ENCODE data around the gene PTAFR.

The PTAFR gene

DNA sequence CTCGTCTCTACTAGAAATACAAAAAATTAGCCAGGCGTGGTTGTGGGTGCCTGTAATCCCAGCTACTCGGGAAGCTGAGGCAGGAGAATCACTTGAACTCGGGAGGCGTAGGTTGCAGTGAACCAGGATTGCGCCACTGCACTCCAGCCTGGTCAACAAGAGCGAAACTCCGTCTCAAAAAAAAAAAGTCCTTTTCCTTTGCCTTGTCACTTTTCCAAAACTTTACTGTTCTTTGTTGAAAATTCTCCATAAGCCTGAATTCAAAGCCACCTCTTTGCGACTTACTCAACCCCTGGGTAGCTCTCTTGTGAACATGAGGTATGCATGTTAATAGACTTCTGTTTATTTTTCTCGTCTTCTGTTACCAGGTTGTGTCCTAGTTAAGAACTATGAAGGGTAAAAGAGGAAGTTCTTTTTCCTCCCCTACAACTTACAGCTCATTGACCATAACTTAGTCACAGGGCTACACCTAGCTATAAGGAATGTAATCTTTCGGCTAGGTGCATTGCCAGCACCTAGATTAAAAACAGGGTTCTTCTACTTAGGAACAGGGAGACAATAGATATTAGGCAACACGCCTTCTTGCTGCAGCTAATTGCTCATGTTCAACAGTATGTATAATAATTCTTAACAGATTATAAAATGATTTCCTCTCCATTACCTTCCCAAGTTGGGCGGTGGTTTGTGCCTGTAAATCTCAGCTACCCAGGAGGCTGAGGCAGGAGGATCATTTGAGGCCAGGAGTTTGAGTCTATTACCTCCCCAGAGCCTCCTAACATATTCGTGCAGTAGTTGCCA, 40.9 kb downstream of the PTAFR start:
- in situ Hi-C loops (cut with HindIII; ENCODE audit: low pct_unique_long_range_greater_than_20kb, low sequenced_read_pairs), result no loop called here
- no peak for DNase-seq (ENCODE audit: low read depth in 1 of 2, low spot score in 1 of 2)
- no peak for TF ChIP-seq JUND (IDR thresholded peaks at IDR 0.05; ENCODE audit: low read depth)

DNA sequence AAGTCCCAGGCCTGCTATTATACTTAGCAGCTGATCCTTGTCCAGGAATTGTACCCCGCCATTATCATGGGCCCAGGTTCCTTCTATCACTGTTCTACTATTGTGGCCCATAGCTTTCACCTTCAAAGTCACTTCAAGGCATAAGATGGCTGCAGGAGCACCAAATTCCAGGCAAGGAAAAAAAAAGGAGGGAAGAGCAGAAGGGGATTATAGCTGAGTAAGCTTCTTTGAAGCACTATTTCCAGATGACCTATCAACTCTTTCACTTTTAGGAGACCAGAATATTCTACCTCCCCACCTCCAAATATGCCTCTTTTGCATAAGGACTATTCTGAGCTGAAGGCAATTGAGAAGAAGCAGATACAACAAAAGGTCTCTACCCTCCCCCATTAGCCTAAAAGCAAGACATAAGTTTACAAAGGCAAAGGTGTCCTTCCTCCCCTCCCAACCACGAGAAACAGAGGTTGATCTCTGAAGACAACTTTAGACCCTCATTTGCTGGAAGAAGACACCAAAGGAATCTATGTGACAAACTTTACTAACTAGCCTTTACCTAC, 41.8 kb downstream of the PTAFR start:
- TF ChIP-seq JUND (IDR thresholded peaks at IDR 0.05; ENCODE audit: low read depth), result no peak
- in situ Hi-C loops (cut with HindIII; ENCODE audit: low pct_unique_long_range_greater_than_20kb, low sequenced_read_pairs), result no loop called here
- no peak for DNase-seq (ENCODE audit: low read depth in 1 of 2, low spot score in 1 of 2)

DNA sequence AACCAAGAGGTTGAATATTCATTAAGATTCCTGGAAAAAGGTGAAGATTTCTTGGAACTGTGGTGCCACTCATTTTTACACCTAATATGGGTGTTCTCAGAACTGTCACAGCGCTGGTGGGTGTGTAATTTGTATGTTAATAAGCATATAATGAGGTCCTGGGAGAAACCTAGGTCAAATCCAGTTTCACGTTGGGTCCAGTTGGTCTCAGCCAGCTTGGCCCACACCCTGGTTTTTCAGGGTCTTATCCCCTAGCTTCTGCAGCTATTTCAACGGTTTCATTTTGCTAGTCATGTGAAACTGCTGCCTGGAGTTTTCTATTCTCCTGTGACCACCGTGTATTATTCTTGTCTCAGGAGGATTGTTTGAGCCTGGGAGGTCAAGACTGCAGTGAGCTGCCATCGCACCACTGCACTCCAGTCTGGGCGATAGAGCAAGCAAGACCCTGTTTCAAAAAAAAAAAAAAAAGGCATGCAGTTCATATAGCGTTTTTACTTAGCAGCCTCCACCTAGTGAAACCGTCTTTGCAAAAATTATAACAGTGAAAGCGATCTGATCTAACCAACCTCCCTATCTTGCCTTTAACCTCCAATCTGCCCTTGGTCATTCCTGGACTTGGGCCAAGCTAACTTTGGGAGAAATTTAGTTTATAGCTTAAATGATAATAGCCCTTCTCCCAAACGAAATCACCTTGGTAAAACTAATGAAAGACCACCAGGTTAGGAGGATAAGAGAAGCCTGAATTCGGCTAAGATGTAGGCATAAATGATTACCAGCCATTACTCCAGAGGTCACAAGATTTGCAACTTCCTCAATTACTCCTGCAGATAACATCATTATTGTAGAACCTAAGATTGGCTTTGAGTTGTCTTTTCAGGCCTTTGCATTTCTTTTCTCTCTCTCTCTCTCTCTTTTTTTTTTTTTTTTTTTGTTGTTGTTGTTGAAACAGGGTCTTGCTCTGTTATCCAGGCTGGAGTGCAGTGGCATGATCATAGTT, 44.0 kb downstream of the PTAFR start:
- no peak for TF ChIP-seq JUND (IDR thresholded peaks at IDR 0.05; ENCODE audit: low read depth)
- in situ Hi-C loops (cut with HindIII; ENCODE audit: low pct_unique_long_range_greater_than_20kb, low sequenced_read_pairs), result no loop called here
- DNase-seq (ENCODE audit: low read depth in 1 of 2, low spot score in 1 of 2), result no peak

DNA sequence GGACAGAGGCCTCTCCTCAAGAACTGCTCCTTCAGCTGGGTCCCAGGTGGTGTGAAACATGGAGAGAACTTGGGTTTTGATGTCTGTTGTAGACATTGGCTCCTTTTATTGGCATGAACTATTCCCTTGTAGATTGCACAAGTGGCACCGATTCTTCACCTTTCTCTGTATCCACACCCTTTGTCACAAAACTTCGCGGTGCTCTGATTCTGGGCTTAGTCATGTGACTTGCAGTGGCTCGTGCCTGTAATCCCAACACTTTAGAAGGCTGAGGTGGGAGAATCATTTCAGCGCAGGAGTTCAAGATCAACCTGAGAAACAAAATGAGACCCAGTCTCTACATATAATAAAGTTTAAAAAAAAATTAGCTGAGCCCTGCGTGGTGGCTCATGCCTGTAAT, 45.6 kb downstream of the PTAFR start:
- in situ Hi-C loops (cut with HindIII; ENCODE audit: low pct_unique_long_range_greater_than_20kb, low sequenced_read_pairs), result no loop called here
- no peak for TF ChIP-seq JUND (IDR thresholded peaks at IDR 0.05; ENCODE audit: low read depth)

DNA sequence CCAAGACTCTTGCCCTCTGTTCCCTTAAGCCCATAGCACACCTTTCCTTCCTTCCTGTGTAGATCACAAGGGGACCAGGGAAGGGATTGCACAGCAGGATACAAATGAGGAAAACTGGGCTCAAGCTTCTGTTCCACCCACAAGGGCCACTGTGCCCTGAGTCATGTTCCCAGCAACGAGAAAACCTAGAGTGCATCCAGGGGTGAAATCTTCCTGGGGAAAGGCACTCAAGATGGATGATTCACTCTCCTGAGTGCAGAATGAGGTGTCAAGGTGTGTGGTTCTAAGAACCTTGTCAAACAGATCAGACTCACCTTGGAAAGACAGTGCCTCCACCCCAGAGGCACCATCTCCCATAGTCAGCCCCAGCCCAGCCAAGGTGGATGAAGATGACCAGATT, 47.3 kb downstream of the PTAFR start:
- no peak for TF ChIP-seq JUND (IDR thresholded peaks at IDR 0.05; ENCODE audit: low read depth)
- in situ Hi-C loops (cut with HindIII; ENCODE audit: low pct_unique_long_range_greater_than_20kb, low sequenced_read_pairs), result no loop called here
- no peak for DNase-seq (ENCODE audit: low read depth in 1 of 2, low spot score in 1 of 2)

More for the DNA sequence above, 45.6 kb downstream of the PTAFR start:
- DNase-seq (ENCODE audit: low read depth in 1 of 2, low spot score in 1 of 2), result no peak

DNA sequence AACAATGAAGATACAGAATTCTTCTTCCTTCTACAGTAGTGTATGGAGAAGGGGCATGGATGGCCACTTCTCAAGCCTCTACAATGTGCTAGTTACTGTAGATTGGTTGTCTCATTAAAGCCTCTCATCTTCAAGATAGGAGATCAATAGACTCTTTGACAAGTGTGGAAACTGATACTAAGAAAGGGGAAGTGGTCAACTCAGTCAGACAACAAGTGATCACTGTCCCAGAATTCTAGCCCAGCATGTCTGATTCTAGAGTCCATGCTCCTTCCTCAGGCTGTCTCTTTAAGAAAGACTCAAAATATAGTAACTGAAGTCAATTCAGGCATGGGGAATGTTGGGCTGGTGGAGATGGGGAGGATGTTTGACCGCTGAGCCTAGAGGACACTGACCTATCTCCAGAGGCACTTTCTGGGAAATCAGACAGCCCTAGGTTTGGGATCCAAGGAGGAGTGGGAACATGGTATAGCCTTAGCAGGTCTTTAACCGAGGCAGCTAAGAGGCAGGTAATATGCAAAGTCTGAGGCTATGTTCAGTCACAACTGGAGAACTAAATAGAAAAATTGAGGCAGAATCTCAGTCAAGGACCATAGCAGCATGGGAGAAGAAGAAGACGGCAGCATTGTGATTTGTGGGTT, 48.8 kb downstream of the PTAFR start:
- DNase-seq (ENCODE audit: low read depth in 1 of 2, low spot score in 1 of 2), result no peak
- in situ Hi-C loops (cut with HindIII; ENCODE audit: low pct_unique_long_range_greater_than_20kb, low sequenced_read_pairs), result no loop called here
- TF ChIP-seq JUND (IDR thresholded peaks at IDR 0.05; ENCODE audit: low read depth), result no peak

DNA sequence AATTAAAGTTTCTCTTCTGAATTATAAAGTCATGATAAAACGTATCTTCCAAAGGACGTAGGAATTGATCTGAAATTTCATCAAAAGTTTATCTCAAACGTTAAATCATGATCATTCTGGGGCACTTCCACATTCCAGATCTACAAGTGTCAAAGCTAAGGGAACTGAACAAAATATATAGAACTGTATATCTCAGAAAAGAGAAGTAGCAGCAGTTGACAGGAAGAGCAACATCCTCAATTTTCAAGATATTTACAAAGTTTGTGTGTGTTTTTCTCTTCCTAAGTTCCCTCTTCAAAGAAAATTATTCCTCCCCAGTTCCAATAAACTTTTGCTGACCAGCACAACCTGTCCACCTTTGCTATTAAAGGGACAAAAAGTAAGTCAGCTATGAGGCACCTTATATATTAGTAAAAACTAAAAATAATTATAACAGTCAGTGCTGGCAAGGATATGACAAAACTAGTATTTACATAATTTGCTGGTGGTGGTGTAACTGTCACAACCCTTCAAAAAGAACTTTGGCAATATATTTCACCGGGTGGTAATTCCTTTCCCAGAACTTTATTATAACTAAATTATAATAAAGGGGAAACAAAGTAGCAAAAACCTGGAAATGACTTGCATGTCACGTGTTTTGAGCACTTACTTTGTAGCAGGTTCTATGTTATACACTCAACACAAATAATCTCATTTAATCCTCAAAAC, 49.6 kb downstream of the PTAFR start:
- in situ Hi-C loops (cut with HindIII; ENCODE audit: low pct_unique_long_range_greater_than_20kb, low sequenced_read_pairs), result no loop called here

DNA sequence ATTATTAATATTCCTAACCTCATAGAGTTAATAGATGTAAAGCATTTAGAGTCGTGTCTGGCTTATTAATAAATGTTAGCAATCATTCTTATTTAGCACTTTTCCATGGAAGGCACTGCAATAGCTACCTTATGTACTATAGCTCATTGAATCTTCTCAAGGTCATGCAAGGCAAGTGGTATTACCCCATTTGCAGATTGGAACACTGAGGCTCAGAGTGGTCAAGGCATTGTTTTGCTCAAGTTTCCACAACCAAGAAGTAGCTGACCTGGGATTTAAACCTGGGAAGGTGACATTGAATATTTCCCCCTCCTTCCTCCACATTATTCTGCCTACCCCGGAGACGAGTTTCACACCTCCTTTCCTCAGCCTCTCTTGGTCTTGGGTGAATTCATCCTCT, 50.3 kb downstream of the PTAFR start:
- in situ Hi-C loops (cut with HindIII; ENCODE audit: low pct_unique_long_range_greater_than_20kb, low sequenced_read_pairs), result no loop called here
- no peak for TF ChIP-seq JUND (IDR thresholded peaks at IDR 0.05; ENCODE audit: low read depth)

More for the DNA sequence above, 49.6 kb downstream of the PTAFR start:
- no peak for DNase-seq (ENCODE audit: low read depth in 1 of 2, low spot score in 1 of 2)
- TF ChIP-seq JUND (IDR thresholded peaks at IDR 0.05; ENCODE audit: low read depth), result no peak

DNA sequence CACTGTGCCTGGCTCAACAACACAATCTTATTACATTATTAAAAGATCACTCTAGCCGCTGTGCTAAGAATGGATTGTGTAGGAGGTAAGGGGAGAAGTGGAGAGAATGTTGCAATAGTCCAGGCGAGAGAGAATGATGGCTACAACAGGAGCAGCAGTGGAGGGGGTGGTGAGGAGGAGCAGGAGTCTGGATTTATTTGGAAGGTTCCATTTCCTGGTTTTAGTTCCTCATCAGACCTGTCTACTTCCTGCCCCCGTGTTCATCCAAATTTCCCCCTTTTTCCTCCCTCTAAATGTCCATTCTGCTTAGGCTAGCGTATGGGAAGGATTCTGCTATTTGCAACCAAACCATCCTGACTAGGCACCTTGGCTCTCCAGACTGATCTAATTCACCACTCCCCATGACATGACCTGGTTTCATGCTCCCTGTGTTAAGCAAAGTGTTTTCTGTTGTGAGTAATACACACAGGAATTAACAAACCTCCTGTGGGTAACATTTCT, 53.0 kb downstream of the PTAFR start:
- TF ChIP-seq JUND (IDR thresholded peaks at IDR 0.05; ENCODE audit: low read depth), result no peak
- DNase-seq (ENCODE audit: low read depth in 1 of 2, low spot score in 1 of 2), result peak in 1 of 2 experiments; percentile 7
- in situ Hi-C loops (cut with HindIII; ENCODE audit: low pct_unique_long_range_greater_than_20kb, low sequenced_read_pairs), result no loop called here

More for the DNA sequence above, 50.3 kb downstream of the PTAFR start:
- no peak for DNase-seq (ENCODE audit: low read depth in 1 of 2, low spot score in 1 of 2)

DNA sequence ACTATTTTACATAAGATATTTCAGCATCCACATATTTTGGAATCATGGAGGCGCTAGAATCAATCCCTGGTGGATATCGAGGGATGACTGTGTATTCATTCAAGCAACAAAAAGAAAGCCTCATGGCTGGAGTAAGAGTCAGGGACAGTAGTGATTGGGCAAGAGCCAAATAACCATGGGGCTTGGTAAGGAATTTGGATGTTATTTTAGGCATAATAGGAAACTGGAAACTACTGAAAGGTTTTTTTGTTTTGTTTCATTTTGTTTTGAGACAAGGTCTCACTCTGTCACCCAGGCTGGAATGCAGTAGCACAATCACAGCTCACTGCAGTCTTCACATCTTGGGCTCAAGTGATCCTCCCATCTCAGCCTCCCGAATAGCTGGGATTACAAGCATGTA, 54.3 kb downstream of the PTAFR start:
- no peak for DNase-seq (ENCODE audit: low read depth in 1 of 2, low spot score in 1 of 2)
- in situ Hi-C loops (cut with HindIII; ENCODE audit: low pct_unique_long_range_greater_than_20kb, low sequenced_read_pairs), result no loop called here
- no peak for TF ChIP-seq JUND (IDR thresholded peaks at IDR 0.05; ENCODE audit: low read depth)

DNA sequence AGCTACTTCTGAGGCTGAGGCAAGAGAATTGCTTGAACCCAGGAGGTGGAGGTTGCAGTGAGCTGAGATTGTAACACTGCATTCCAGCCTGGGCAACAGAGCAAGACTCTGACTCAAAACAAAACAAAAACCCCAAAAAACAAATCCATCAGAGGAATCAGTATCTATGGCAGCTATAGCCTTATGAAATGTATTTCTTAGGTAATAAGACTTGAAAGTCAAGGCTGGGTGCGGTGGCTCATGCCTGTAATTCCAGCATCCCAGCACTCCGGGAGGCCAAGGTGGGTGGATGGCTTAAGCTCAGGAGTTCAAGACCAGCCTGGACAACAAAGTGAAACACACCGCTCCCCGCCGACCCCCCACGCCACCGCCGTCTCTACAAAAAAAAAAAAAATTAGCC, 56.9 kb downstream of the PTAFR start:
- in situ Hi-C loops (cut with HindIII; ENCODE audit: low pct_unique_long_range_greater_than_20kb, low sequenced_read_pairs), result no loop called here
- no peak for DNase-seq (ENCODE audit: low read depth in 1 of 2, low spot score in 1 of 2)
- no peak for TF ChIP-seq JUND (IDR thresholded peaks at IDR 0.05; ENCODE audit: low read depth)

Data from T47D (cell line).